Fibroblast of skin of right biceps (primary cell): ENCODE measurements around the gene PITX3.
"Not testable (repeated sequence)": the region's sequence is repeated elsewhere in the genome, so short reads cannot be mapped to it uniquely, and the experiment has no call there.

Source experiments
- DNase-seq: peaks from one replicate; pipeline ENCODE4 v3.0.0-alpha.2; 2013

PITX3 gene

DNA sequence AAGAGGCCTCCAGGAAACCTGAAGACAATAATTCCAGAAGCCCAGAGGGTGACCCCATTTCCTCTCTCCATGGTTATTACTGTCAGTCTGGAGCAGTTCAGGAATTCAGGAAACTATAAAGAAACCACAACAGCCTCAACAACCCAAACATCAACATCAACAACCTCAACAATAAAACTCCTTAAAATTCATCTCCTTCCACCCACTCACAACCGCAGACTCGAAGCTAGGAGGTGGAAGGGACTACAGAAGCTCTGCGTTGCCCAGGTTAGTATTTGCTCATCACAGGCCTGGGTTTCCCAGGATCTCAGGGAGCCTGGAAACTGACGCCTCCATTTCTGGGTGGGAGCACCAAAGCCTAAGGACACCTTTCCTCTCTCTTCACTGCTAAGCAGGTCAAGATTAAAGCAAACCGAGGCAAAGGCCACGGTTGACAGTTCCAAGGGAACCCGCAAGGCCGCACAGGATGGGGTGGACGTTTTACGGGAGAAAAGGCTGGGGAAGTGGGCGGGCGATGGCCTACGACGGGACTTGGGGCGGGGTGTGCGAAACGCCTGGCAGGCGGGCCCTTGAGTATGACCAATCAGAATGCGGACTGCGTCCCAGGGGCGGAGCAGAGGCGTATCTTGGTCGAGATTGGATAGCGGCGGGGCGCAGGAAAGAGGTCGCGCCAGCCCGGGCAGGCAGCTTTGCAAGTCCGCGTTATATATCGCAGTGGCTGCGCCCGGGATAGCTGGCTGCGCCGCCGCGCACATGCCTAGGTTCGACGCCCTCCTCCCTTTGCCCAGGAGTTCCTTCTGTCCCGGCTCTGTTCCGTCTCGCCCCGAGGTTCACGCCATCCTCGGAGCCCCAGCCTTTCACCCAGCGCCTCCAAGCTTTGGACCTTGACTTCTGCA lies 15.4 kb downstream of the PITX3 start, which contains the start of gene ELOVL3:
TSS of gene ELOVL3 (plus strand) at position 654 of the 896 bp plus-strand sequence. CDS start 250 bp downstream, outside the sequence.
- DNase-seq, result peak; percentile 93

GRCh38 chr10:102222797-102223196 lies 18.5 kb downstream of the PITX3 start:
- DNase-seq, result no peak

DNA sequence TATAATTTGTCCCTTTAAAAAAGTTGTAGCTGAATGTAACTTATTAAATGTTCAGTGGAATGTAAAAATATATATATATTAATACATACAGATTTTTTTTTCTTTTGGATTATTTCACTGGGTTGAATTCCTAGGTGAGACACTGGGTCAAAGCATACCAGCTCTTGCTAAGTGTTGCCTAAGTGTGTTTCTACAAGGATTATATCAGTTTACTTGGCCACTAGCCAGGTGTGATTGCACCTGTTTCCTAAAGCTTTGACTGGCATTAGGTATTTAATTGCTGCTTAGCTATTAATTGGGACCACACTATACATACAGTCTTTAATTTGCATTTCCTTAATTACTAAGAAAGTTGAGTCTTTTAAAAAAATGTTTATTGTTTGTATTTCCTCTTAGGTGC lies 20.7 kb downstream of the PITX3 start:
- DNase-seq, result no peak

DNA sequence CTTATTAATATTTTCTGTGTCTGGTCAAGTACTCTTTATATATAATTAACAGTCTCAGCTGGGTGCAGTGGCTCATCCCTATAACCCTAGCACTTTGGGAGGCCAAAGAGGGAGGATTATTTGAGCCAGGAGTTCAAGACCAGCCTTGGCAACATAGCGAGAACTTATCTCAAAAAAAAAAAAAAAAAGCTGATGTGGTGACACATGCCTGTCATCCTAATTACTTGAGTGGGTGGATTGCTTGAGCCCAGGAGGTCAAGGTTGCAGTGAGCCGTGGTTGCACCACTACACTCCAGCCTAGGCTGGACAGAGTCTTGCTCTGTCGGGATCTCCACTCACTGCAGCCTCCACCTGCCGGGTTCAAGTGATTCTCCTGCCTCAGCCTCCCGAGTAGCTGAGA lies 21.9 kb downstream of the PITX3 start:
- no peak for DNase-seq

DNA sequence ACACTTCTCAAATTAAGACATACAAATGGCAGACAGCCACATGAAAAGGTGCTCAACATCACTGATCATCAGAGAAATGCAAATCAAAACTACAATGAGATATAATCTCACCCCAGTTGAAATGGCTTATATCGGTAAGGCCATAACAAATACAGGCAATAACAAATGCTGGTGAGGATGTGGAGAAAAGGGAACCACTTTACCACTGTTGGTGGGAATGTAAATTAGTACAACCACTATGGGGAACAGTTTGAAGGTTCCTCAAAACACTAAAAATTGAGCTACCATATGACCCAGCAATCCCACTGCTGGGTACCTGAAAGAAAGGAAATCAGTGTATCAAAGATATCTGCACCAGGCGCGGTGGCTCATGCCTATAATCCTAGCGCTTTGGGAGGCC lies 27.7 kb downstream of the PITX3 start:
- DNase-seq, result not testable (repeated sequence)

DNA sequence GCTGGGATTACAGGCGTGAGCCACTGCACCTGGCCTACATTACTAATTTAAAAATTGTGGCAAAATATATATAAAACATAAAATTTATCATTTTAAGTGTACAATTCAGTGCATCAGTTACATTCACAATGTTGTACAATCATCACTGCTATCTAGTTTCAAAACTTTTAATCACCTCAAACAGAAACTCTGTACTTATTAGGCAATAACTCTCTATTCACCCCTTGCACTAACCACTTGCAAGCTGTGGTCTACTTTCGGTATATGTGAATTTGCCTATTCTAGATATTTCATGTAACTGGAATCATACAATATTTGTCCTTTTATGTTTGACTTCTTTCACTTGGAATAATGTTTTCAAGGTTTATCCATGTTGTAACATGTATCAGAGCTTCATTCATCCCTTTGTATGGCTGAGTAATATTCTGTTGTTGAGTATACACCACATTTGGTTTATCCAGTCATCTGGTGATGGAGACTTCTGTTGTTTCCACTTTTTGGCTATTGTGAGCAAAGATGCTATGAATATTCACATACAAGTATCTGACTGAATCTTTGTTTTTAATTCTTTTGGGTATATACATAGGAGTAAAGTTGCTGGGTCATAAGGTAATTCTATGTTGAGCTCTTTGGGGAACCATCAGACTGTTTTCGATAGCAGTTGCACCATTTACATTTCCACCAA lies 29.6 kb downstream of the PITX3 start:
- no peak for DNase-seq

DNA sequence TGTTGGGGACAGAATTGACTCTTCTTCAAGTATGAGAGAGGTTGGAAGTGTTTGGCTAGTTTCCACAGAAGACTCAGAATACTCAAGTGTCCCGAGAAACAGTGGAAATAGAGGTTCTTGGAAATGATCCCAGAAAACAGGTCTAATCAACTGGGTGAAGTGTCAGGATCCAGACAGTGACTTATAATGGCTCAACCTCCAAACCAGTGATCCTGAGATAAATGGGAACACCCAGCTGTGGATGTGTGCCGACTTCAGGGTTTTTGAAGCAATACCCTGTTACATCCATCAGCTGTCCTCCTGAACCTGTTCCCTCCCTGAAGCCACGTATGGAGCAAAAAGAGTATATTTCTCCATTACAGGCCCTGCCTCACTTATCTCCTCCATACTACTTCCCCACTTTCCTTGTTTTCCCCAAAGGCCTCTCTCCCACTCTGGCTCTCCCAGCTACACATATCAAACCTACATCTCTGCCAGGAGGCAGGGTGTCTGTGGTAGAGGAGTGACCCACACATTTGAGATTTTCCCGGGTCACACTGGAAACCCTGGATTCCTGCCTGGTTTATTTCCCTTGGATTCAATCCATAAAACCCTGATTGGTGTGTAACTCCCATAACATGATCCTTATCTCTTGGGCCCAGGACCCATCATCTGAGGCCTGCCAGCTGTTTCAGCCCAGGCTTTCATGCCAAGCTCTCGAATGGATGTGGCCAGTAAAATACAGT lies 32.8 kb downstream of the PITX3 start:
- no peak for DNase-seq

- no peak for DNase-seq
Measured at GRCh38 chr10:102202386-102202785, 38.9 kb downstream of the PITX3 start.

DNA sequence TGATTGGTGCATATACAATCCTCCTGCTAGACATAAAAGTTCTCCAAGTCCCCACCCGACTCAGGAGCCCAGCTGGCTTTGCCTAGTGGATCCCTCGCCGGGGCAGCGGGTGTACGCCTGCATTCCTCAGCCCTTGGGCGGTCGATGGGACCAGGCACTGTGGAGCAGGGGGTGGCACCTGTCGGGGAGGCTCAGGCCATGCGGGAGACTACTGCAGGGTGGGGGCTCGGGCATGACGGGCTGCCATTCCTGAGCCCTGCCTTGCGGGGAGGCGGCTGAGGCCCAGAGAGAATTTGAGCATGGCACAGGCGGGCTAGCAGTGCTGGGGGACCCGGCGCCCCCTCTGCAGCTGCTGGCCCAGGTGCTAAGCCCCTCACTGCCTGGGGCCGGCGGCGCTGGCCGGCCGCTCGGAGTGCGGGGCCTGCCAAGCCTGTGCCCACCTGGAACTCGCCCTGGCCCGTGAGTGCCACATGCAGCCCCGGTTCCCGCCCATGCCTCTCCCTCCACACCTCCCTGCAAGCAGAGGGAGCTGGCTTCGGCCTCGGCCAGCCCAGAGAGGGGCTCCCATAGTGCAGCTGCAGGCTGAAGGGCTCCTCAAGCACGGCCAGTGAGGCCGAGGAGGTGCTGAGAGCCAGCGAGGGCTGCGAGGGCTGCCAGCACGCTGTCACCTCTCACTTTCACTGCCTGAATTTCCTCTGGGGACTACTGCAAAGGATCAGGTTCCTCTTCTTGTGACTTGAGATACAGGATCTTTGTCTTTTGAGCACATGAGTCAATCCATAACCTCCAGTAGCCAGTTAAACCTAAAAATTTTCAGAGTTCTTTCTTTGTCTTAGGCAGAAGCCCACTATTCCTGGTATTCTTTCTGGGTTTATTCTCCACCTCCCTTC lies 40.3 kb downstream of the PITX3 start:
- no peak for DNase-seq

DNA sequence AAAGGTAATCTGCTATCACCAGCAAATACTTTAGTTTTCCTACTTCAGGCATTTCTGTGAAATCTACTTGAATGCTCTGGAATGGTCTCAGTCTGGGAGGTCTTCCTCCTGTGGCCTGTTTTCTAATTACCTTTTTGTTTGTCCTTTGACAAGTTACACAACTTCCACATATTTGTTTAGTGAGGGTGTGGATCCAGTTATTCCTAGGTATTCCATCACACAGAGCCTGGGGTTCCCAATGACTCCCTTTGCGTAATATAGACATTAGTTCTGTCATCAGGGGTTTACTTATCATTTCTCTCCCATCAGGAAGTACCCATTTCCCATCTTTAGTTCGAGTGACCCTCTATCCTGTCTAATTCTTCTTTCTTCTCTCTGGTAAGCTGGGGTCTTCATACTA lies 43.3 kb downstream of the PITX3 start:
- DNase-seq, result no peak

DNA sequence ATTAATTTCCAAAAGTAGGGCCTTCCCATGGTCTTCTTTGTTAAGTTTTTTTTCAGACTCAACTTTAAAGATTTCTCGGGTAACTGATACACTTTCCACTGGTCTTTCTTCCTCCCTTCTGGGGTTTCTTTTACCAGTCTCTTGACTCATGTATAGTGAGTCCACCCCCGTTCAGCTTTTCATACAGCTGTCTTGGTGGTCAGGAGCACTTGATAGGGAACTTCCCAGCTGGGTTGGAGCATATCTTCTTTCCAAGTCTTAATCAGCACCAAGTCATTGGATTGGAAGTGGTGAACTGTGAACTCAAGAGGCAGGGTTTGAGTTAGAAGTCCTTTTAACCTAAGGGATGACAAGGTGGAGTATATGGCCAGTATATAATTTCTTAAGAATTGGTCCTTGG lies 44.4 kb downstream of the PITX3 start:
- no peak for DNase-seq

GRCh38 chr10:102195296-102195870 lies 45.9 kb downstream of the PITX3 start:
- peak; percentile 3 for DNase-seq

DNA sequence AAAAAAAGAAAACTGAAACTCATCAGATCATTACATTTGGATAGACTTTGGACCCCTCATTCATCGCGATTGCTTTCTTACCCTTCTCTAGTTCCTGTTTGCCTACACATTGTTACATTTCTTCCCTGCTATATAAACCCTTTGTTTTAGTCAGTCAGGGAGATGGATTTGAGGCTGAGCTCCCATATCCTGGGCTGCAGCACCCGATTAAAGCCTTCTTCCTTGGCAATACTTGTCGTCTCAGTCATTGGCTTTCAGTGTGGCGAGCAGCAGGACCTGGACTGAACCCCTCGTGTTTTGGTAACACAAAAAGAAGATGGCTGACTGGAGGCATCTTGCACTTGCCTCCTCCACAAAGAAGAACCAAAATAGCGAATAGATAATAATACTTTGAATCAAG lies 49.4 kb downstream of the PITX3 start:
- DNase-seq, result no peak

GRCh38 chr10:102188941-102189898 lies 52.1 kb downstream of the PITX3 start:
- DNase-seq, result not testable (repeated sequence)

DNA sequence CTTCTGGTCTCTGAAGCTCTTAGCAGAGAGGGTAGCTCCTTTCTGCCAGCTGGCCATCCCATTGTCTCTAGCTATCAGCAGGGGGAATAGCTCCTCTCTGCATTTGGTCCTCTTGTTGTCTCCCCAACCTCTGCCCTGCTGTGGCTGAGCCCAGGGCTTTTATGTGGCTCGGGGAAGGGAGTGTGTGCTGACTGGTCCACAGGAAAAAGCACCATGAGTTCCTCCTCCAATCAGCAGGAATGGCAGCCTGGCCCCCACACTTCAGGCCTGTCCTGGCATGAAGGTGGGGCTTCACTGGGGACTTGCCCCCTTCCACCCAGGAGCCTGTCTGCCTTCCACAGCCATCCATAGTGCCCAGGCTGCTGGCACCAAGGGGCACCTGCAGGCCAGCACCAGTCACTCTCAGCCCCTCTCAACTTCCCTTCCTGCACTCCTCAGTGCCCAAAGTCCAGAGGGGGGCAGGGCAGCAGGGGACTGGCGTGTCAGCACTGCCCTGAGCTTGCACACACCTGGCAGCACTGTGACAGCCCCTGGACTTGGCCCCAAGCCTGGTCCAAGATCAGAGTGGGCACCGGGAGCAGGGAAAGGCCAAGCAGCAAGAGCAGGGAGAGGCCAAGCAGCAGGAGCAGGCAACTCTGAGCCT lies 52.9 kb downstream of the PITX3 start:
- no peak for DNase-seq

DNA sequence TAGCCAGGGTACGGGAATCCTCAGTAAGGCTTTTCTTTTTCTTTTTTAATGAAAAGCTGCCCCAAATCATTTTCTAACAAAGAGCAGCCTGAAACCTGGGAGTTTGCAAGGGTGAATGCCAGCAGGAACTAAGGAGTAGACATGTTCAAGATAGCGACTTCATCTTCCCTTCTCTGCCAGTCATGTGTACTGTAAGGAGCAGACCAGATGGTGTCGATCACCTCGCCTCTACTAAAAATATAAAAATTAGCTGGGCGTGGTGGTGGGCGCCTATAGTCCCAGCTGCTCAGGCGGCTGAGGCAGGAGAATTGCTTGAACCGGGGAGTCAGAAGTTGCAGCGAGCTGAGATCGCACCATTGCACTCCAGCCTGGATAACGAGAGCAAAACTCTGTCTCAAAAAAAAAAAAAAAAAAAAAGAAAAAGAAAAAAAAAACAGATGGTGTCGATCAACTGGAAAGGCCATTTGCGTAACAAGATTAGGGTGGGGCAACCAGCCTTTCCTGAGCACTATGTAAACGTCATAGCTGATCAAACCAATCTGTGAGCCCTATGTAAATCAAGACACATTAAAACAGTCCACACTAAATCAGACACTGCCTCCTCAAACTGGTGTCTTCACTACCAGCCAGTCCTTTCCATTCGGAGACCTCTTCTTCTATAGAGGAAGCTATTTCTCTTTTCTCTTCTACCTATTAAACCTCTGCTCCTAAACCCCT lies 55.3 kb downstream of the PITX3 start:
- no peak for DNase-seq

GRCh38 chr10:102185272-102185671 lies 56.0 kb downstream of the PITX3 start:
- no peak for DNase-seq

- DNase-seq, result no peak
Measured at GRCh38 chr10:102184606-102185005, 56.7 kb downstream of the PITX3 start.
